PC-9 (cell line): Measurements from ENCODE around the gene BRF1.

Source experiments
- CTCF ChIP-seq: fragments of 200-600 bp; sonication (generic); conservative IDR thresholded peaks from 2 replicates; pipeline ENCODE4 v1.6.1; 2017; ENCODE audit warnings: mixed run types, antibody characterized with exemption, mild to moderate bottlenecking, moderate library complexity
- EZH2 ChIP-seq: fragments of 200-600 bp; sonication (generic); IDR thresholded peaks from 2 replicates; pipeline ENCODE4 v1.8.0; 2017; ENCODE audit warnings: antibody characterized with exemption, low read depth

- TF ChIP-seq CTCF: no peak
- no peak for TF ChIP-seq EZH2
Measured at GRCh38 chr14:105205673-105206208, 95.1 kb downstream of the BRF1 start.
